Bronchial epithelial cell (primary cell): ENCODE results near the gene TXNRD1. TPM values are rescaled to one million over a fixed set of nuclear protein-coding genes. Genes with fewer than 3 reads are reported as not detected.

Source experiments
- DNase-seq: peaks from one replicate; pipeline ENCODE4 v3.0.0-alpha.2; 2010; ENCODE audit warnings: low read depth
- FAIRE-seq: peaks from 2 replicates; lab custom pipeline; 2011; peaks lifted over from hg19 to GRCh38; lab: Jason Lieb, UNC
- H3K27me3 ChIP-seq: 2 replicates; pipeline ENCODE4 v1.5.1; 2011; ENCODE audit warnings: low read length; ENCODE audit not compliant: control insufficient read depth, insufficient read depth
- H3K36me3 ChIP-seq: 2 replicates; pipeline ENCODE4 v1.5.1; 2011; ENCODE audit warnings: low read length; ENCODE audit not compliant: control insufficient read depth, insufficient read depth
- H3K4me3 ChIP-seq: 2 replicates; pipeline ENCODE4 v1.5.1; 2011; ENCODE audit warnings: mild to moderate bottlenecking, low read depth, low read length, control low read depth
- CTCF ChIP-seq: IDR thresholded peaks from 2 replicates; pipeline ENCODE4 v1.5.1; 2011; ENCODE audit warnings: mild to moderate bottlenecking, moderate library complexity, low read length, control low read depth, inconsistent platforms; ENCODE audit not compliant: insufficient read depth, severe bottlenecking
- total RNA-seq: library from RNA; depleted of rRNA; stranded (reverse); fragments of >200 nt; gene quantifications from 2 replicates; pipeline ENCODE4 v1.2.1, GENCODE V29; 2014

The TXNRD1 gene
- total RNA-seq, 1 donor from 2014 or later: 88.2 TPM

GRCh38 chr12:104219908-104220404 lies 4.4 kb downstream of the TXNRD1 start:
- Histone ChIP-seq H3K4me3 (no peak overlapping the region), H3K27me3 (no peaks in the 10 kb centered on the region), H3K36me3 (no peaks in the 10 kb centered on the region)
- FAIRE-seq (peak; percentile 28), DNase-seq (peak; percentile 99)
- no peak for TF ChIP-seq CTCF

- DNase-seq: no peak
- H3K36me3 ChIP-seq: no peaks in the 10 kb centered on the region
- no peak for TF ChIP-seq CTCF
- FAIRE-seq: no peak
- H3K4me3 ChIP-seq: no peak overlapping the region
- H3K27me3 ChIP-seq: no peaks in the 10 kb centered on the region
These were observed 5.4 kb downstream of the TXNRD1 start for GRCh38 chr12:104220931-104221330.

GRCh38 chr12:104222976-104223375 lies 7.4 kb downstream of the TXNRD1 start:
- H3K4me3 ChIP-seq: no peak overlapping the region
- no peak for TF ChIP-seq CTCF
- FAIRE-seq: no peak
- DNase-seq: no peak
- no peaks in the 10 kb centered on the region for H3K27me3 ChIP-seq
- no peaks in the 10 kb centered on the region for H3K36me3 ChIP-seq

GRCh38 chr12:104223712-104224111 lies 8.1 kb downstream of the TXNRD1 start:
- no peak for DNase-seq

GRCh38 chr12:104226672-104227071 lies 11.1 kb downstream of the TXNRD1 start:
- Histone ChIP-seq H3K4me3 (no peak overlapping the region), H3K36me3 (no peaks in the 10 kb centered on the region), H3K27me3 (no peaks in the 10 kb centered on the region)
- FAIRE-seq (no peak), DNase-seq (peak; percentile 8)
- no peak for TF ChIP-seq CTCF

More at GRCh38 chr12:104223712-104224111, 8.1 kb downstream of the TXNRD1 start:
- Histone ChIP-seq H3K4me3 (no peak overlapping the region), H3K27me3 (no peaks in the 10 kb centered on the region), H3K36me3 (no peaks in the 10 kb centered on the region)
- TF ChIP-seq CTCF: no peak
- no peak for FAIRE-seq

- no peaks in the 10 kb centered on the region for H3K36me3 ChIP-seq
- DNase-seq: no peak
- no peaks in the 10 kb centered on the region for H3K27me3 ChIP-seq
- H3K4me3 ChIP-seq: no peak overlapping the region
- no peak for TF ChIP-seq CTCF
- no peak for FAIRE-seq
These were observed 14.9 kb downstream of the TXNRD1 start for GRCh38 chr12:104230304-104231095.
